HepG2 (cell line): ENCODE measurements around the gene DLG5. TPM values are rescaled to one million over a fixed set of nuclear protein-coding genes. Genes with fewer than 3 reads are reported as not detected.

Experiments used
- CC2D1A ChIP-seq: sonication (generic); formaldehyde crosslinking; IDR thresholded peaks from 2 replicates; pipeline ENCODE4 v1.8.1; 2023; ENCODE audit warnings: mild to moderate bottlenecking, missing genetic modification reagents
- FOXC1 ChIP-seq: sonication (generic); formaldehyde crosslinking; IDR thresholded peaks from 2 replicates; pipeline ENCODE4 v1.8.0; 2022; ENCODE audit warnings: mild to moderate bottlenecking, missing genetic modification reagents, borderline replicate concordance
- MEIS1 ChIP-seq: sonication (generic); formaldehyde crosslinking; IDR thresholded peaks from 2 replicates; pipeline ENCODE4 v1.9.0; 2021; ENCODE audit warnings: mild to moderate bottlenecking, missing genetic modification reagents, moderate library complexity, borderline replicate concordance
- MYNN ChIP-seq: sonication (generic); formaldehyde crosslinking; IDR thresholded peaks from 2 replicates; pipeline ENCODE4 v1.4.0; 2020; ENCODE audit warnings: mild to moderate bottlenecking, low read depth, missing genetic modification reagents
- PAWR ChIP-seq: sonication (generic); formaldehyde crosslinking; IDR thresholded peaks from 2 replicates; pipeline ENCODE4 v1.4.0; 2020; ENCODE audit warnings: missing genetic modification reagents, mild to moderate bottlenecking, borderline replicate concordance
- RAD21 ChIP-seq: fragments of 450-650 bp; formaldehyde crosslinking; IDR thresholded peaks from 2 replicates; pipeline ENCODE4 v1.5.0; 2020; ENCODE audit warnings: mild to moderate bottlenecking
- SUZ12 ChIP-seq: fragments of 150-350 bp; IDR thresholded peaks from 2 replicates; pipeline ENCODE4 v1.6.1; 2014; ENCODE audit warnings: low read depth, low read length
- ZNF20 ChIP-seq: sonication (generic); formaldehyde crosslinking; IDR thresholded peaks from 2 replicates; pipeline ENCODE4 v1.4.0; 2020; ENCODE audit warnings: mild to moderate bottlenecking, moderate library complexity, missing genetic modification reagents
- ZNF33A ChIP-seq: sonication (generic); formaldehyde crosslinking; IDR thresholded peaks from 2 replicates; pipeline ENCODE4 v1.5.1; 2020; ENCODE audit warnings: missing genetic modification reagents, mild to moderate bottlenecking, moderate library complexity, borderline replicate concordance
- ZNF644 ChIP-seq: IDR thresholded peaks from 2 replicates; pipeline ENCODE4 v1.6.1; 2016; ENCODE audit warnings: low read depth
- ZNF878 ChIP-seq: sonication (generic); formaldehyde crosslinking; IDR thresholded peaks from 2 replicates; pipeline ENCODE4 v1.8.1; 2023; ENCODE audit warnings: mild to moderate bottlenecking, missing genetic modification reagents, moderate library complexity
- polyA plus RNA-seq, 8 experiments: library from polyadenylated mRNA; depleted of rRNA in 3 of 8; stranded (reverse) in 7 of 8; unstranded in 1 of 8; fragments of >200 nt; fragmentation: Illumina TruSeq in 4 of 8; extraction: Trizol in 4 of 8; gene quantifications; 2 replicates each; pipeline versions ENCODE4 v1.2.1 to v1.2.3, GENCODE V29; 2011 to 2016; ENCODE audit warnings: low read depth in 4 of 8, missing spikeins in 1 of 8, mixed read lengths in 1 of 8; ENCODE audit not compliant: insufficient read depth in 1 of 8
- total RNA-seq, 5 experiments: library from RNA; depleted of rRNA; stranded (reverse); fragments of >200 nt; fragmentation: Illumina TruSeq; extraction: Trizol; gene quantifications; 2 replicates each; pipeline ENCODE4 v1.2.3, GENCODE V29; 2016; ENCODE audit warnings: low read depth in 1 of 5
- TF ChIP-seq, protein P1 (sequence below): sonication (generic); formaldehyde crosslinking; IDR thresholded peaks from 2 replicates; pipeline ENCODE4 v1.4.0; 2020; ENCODE audit warnings: mild to moderate bottlenecking, missing genetic modification reagents, borderline replicate concordance
- TF ChIP-seq, protein P2 (sequence below): sonication (generic); formaldehyde crosslinking; IDR thresholded peaks from 2 replicates; pipeline ENCODE4 v1.4.0; 2020; ENCODE audit warnings: low read depth, missing genetic modification reagents
- TF ChIP-seq, protein P3 (sequence below): sonication (generic); formaldehyde crosslinking; IDR thresholded peaks from 2 replicates; pipeline ENCODE4 v1.4.0; 2020; ENCODE audit warnings: missing genetic modification reagents
- TF ChIP-seq, protein P4 (sequence below): sonication (generic); formaldehyde crosslinking; IDR thresholded peaks from 2 replicates; pipeline ENCODE4 v1.5.1; 2020; ENCODE audit warnings: mild to moderate bottlenecking, missing genetic modification reagents, moderate library complexity

The DLG5 gene
- total and polyA plus RNA-seq, 2 of the 13 experiments (the other 11 are each of a cell fraction or from before 2014, with no cell fraction given), result 15.5 to 18.2 TPM

DNA sequence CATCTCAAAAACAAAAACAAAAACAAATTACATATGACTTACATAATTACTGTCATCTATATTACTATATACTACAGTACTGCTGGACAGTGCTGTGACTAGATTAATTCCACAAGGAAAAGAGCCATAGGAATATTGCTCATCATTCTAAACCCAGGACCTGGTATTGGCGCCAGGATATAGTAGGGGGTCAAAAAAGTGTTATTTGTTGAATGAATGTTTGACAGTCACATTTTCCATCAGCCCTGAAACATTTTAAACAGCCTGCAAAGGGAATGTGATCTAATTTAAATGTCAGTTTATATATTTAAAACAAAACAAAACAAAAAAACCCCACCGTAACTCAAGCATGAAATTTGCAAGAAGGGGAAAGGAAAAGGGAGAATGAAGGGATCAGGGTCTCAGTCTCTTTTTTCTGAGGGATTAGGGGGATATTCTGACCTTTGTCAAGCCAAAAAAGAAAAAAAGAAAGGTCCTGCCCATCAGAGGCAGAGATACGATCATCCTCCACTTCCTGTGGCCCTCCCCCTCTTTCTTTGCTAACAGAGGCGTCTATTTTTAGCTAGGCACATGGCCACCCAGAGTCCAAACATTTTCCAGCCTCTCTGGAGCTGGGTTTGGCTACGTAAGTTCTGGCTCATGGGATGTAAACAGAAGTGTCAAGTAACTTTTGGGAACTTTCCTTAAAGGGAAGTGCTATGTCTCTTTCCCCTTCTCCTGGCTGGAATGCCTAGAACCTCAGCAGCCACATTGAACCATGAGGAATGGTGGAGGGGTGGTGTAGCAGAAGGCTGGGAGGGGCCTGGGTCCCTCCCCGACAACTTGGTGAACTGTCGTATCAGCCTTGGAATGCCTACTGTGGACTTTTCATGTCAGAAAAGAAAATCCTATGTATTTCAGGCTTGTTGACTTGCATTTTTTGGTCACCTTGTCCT, 44.6 kb upstream of the DLG5 start (continued):
- TF ChIP-seq, protein P1, sequence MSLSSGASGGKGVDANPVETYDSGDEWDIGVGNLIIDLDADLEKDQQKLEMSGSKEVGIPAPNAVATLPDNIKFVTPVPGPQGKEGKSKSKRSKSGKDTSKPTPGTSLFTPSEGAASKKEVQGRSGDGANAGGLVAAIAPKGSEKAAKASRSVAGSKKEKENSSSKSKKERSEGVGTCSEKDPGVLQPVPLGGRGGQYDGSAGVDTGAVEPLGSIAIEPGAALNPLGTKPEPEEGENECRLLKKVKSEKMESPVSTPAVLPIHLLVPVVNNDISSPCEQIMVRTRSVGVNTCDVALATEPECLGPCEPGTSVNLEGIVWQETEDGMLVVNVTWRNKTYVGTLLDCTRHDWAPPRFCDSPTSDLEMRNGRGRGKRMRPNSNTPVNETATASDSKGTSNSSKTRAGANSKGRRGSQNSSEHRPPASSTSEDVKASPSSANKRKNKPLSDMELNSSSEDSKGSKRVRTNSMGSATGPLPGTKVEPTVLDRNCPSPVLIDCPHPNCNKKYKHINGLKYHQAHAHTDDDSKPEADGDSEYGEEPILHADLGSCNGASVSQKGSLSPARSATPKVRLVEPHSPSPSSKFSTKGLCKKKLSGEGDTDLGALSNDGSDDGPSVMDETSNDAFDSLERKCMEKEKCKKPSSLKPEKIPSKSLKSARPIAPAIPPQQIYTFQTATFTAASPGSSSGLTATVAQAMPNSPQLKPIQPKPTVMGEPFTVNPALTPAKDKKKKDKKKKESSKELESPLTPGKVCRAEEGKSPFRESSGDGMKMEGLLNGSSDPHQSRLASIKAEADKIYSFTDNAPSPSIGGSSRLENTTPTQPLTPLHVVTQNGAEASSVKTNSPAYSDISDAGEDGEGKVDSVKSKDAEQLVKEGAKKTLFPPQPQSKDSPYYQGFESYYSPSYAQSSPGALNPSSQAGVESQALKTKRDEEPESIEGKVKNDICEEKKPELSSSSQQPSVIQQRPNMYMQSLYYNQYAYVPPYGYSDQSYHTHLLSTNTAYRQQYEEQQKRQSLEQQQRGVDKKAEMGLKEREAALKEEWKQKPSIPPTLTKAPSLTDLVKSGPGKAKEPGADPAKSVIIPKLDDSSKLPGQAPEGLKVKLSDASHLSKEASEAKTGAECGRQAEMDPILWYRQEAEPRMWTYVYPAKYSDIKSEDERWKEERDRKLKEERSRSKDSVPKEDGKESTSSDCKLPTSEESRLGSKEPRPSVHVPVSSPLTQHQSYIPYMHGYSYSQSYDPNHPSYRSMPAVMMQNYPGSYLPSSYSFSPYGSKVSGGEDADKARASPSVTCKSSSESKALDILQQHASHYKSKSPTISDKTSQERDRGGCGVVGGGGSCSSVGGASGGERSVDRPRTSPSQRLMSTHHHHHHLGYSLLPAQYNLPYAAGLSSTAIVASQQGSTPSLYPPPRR, result peak; percentile 77; the same call in 1 of the 2 replicates
- no peak for TF ChIP-seq MYNN (CRISPR knock-in tag)
- TF ChIP-seq CC2D1A (CRISPR knock-in tag), result no peak
- peak; percentile 58; the same call in 1 of the 2 replicates for TF ChIP-seq ZNF878
- TF ChIP-seq, protein P2, sequence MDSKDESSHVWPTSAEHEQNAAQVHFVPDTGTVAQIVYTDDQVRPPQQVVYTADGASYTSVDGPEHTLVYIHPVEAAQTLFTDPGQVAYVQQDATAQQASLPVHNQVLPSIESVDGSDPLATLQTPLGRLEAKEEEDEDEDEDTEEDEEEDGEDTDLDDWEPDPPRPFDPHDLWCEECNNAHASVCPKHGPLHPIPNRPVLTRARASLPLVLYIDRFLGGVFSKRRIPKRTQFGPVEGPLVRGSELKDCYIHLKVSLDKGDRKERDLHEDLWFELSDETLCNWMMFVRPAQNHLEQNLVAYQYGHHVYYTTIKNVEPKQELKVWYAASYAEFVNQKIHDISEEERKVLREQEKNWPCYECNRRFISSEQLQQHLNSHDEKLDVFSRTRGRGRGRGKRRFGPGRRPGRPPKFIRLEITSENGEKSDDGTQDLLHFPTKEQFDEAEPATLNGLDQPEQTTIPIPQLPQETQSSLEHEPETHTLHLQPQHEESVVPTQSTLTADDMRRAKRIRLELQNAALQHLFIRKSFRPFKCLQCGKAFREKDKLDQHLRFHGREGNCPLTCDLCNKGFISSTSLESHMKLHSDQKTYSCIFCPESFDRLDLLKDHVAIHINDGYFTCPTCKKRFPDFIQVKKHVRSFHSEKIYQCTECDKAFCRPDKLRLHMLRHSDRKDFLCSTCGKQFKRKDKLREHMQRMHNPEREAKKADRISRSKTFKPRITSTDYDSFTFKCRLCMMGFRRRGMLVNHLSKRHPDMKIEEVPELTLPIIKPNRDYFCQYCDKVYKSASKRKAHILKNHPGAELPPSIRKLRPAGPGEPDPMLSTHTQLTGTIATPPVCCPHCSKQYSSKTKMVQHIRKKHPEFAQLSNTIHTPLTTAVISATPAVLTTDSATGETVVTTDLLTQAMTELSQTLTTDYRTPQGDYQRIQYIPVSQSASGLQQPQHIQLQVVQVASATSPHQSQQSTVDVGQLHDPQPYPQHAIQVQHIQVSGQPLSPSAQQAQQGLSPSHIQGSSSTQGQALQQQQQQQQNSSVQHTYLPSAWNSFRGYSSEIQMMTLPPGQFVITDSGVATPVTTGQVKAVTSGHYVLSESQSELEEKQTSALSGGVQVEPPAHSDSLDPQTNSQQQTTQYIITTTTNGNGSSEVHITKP, result peak; percentile 25; the same call in 1 of the 2 replicates
- TF ChIP-seq ZNF33A (CRISPR knock-in tag), result no peak
- peak; percentile 52; the same call in 1 of the 2 replicates for TF ChIP-seq ZNF644 (CRISPR knock-in tag)
- no peak for TF ChIP-seq PAWR (CRISPR knock-in tag)
- TF ChIP-seq FOXC1 (CRISPR knock-in tag), result no peak
- TF ChIP-seq, protein P3, sequence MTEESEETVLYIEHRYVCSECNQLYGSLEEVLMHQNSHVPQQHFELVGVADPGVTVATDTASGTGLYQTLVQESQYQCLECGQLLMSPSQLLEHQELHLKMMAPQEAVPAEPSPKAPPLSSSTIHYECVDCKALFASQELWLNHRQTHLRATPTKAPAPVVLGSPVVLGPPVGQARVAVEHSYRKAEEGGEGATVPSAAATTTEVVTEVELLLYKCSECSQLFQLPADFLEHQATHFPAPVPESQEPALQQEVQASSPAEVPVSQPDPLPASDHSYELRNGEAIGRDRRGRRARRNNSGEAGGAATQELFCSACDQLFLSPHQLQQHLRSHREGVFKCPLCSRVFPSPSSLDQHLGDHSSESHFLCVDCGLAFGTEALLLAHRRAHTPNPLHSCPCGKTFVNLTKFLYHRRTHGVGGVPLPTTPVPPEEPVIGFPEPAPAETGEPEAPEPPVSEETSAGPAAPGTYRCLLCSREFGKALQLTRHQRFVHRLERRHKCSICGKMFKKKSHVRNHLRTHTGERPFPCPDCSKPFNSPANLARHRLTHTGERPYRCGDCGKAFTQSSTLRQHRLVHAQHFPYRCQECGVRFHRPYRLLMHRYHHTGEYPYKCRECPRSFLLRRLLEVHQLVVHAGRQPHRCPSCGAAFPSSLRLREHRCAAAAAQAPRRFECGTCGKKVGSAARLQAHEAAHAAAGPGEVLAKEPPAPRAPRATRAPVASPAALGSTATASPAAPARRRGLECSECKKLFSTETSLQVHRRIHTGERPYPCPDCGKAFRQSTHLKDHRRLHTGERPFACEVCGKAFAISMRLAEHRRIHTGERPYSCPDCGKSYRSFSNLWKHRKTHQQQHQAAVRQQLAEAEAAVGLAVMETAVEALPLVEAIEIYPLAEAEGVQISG (CRISPR knock-in tag), result peak; percentile 59
- peak; percentile 69; the same call in 1 of the 2 replicates for TF ChIP-seq MEIS1 (CRISPR knock-in tag)
- TF ChIP-seq, protein P4, sequence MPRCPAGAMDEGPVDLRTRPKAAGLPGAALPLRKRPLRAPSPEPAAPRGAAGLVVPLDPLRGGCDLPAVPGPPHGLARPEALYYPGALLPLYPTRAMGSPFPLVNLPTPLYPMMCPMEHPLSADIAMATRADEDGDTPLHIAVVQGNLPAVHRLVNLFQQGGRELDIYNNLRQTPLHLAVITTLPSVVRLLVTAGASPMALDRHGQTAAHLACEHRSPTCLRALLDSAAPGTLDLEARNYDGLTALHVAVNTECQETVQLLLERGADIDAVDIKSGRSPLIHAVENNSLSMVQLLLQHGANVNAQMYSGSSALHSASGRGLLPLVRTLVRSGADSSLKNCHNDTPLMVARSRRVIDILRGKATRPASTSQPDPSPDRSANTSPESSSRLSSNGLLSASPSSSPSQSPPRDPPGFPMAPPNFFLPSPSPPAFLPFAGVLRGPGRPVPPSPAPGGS (CRISPR knock-in tag), result no peak
- no peak for TF ChIP-seq SUZ12
- TF ChIP-seq RAD21 (CRISPR knock-in tag), result no peak
- no peak for TF ChIP-seq ZNF20
